Transverse colon (tissue), 4 donors: Measurements from ENCODE around the gene DENND1A.
"Not testable (repeated sequence)": the region's sequence is repeated elsewhere in the genome, so short reads cannot be mapped to it uniquely, and the experiment has no call there.

Source experiments
- CTCF ChIP-seq, 5 experiments: fragments of 200-600 bp in 3 of 5; fragments of 450-650 bp in 2 of 5; sonication (generic) in 3 of 5; IDR thresholded peaks; 1 replicate in 2 of 5; 2 replicates in 3 of 5; pipeline ENCODE4 v1.5.1; 2016 to 2017; ENCODE audit warnings: antibody characterized with exemption in 5 of 5, inconsistent platforms in 3 of 5, mild to moderate bottlenecking in 2 of 5, moderate library complexity in 1 of 5
- EP300 ChIP-seq: sonication (generic); formaldehyde crosslinking; IDR thresholded peaks from one replicate; pipeline ENCODE4 v1.6.1; 2017; ENCODE audit warnings: antibody characterized with exemption, low read depth
- POLR2A ChIP-seq: fragments of 450-650 bp; IDR thresholded peaks from one replicate; pipeline ENCODE4 v1.6.1; 2016; ENCODE audit warnings: antibody characterized with exemption, mild to moderate bottlenecking, moderate library complexity
- POLR2AphosphoS5 ChIP-seq, 3 donors: sonication (generic); formaldehyde crosslinking; IDR thresholded peaks; one replicate each; pipeline ENCODE4 v1.6.1; 2016; ENCODE audit warnings: antibody characterized with exemption in 3 of 3

GRCh38 chr9:123428450-123428849 is 501.5 kb downstream of the DENND1A start:
- TF ChIP-seq CTCF (IDR thresholded peaks at IDR 0.05); POLR2AphosphoS5 (IDR thresholded peaks at IDR 0.05); POLR2A; EP300: not testable (repeated sequence)
